ENCODE measurements around the gene ACTC1. TPM values are rescaled to one million over a fixed set of nuclear protein-coding genes. Genes with fewer than 3 reads are reported as not detected.

Gene ACTC1
- polyA plus RNA-seq, 1 donor from 2014 or later, result not detected

GRCh38 chr15:34828145-34828911 is 33.0 kb upstream of the ACTC1 start:
- Histone ChIP-seq H3K27me3 (ENCODE audit: insufficient read depth, low read depth, low read length) (no peaks in the 10 kb centered on the region), H3K9me2 (ENCODE audit: insufficient read depth, low read length) (no peaks in the 10 kb centered on the region), H3K79me2 (replicated peaks; ENCODE audit: insufficient read depth, low read length) (no peaks in the 10 kb centered on the region), H3K4me3 (ENCODE audit: low read length) (no peak overlapping the region), H3K9me3 (ENCODE audit: low read length) (no peaks in the 10 kb centered on the region), H3F3A (ENCODE audit: insufficient read depth, low read length, poor library complexity, severe bottlenecking) (no peaks in the 10 kb centered on the region), H3K9ac (ENCODE audit: low read length) (no peak overlapping the region), H2AFZ (ENCODE audit: low read depth, low read length) (no peak overlapping the region), H3K36me3 (ENCODE audit: insufficient read depth, low read length) (no peaks in the 10 kb centered on the region), H3K27ac (ENCODE audit: low read length) (no peak overlapping the region), H3K4me2 (ENCODE audit: low read length) (no peak overlapping the region), H4K20me1 (ENCODE audit: insufficient read depth) (no peaks in the 10 kb centered on the region)
- TF ChIP-seq POLR2AphosphoS5 (IDR thresholded peaks at IDR 0.05), result no peak
- TF ChIP-seq SMC3 (conservative IDR thresholded peaks at IDR 0.05; ENCODE audit: poor library complexity), result no peak
- no peak for TF ChIP-seq REST (IDR thresholded peaks at IDR 0.05; ENCODE audit: borderline replicate concordance)
- no peak for TF ChIP-seq EP300 (conservative IDR thresholded peaks at IDR 0.05; ENCODE audit: poor library complexity, severe bottlenecking)
- TF ChIP-seq EZH2 (IDR thresholded peaks at IDR 0.05; ENCODE audit: borderline replicate concordance, insufficient read depth, low read length, poor library complexity, severe bottlenecking), result no peak
- no peak for TF ChIP-seq RAD21 (conservative IDR thresholded peaks at IDR 0.05)
- TF ChIP-seq CTCF (IDR thresholded peaks at IDR 0.05; ENCODE audit: poor library complexity, severe bottlenecking), result no peak
- no peak for TF ChIP-seq TAF1 (IDR thresholded peaks at IDR 0.05; ENCODE audit: low read depth)
- no peak for TF ChIP-seq MXI1 (conservative IDR thresholded peaks at IDR 0.05; ENCODE audit: poor library complexity, severe bottlenecking)

- no peak overlapping the region for H3K9ac ChIP-seq (ENCODE audit: low read length)
- H3K4me2 ChIP-seq (ENCODE audit: low read length), result no peak overlapping the region
- no peaks in the 10 kb centered on the region for H4K20me1 ChIP-seq (ENCODE audit: insufficient read depth)
- H3K36me3 ChIP-seq (ENCODE audit: insufficient read depth, low read length), result no peaks in the 10 kb centered on the region
- no peak overlapping the region for H3K4me3 ChIP-seq (ENCODE audit: low read length)
- no peak for TF ChIP-seq RAD21 (conservative IDR thresholded peaks at IDR 0.05)
- TF ChIP-seq REST (IDR thresholded peaks at IDR 0.05; ENCODE audit: borderline replicate concordance), result no peak
- TF ChIP-seq POLR2AphosphoS5 (IDR thresholded peaks at IDR 0.05), result no peak
- TF ChIP-seq SMC3 (conservative IDR thresholded peaks at IDR 0.05; ENCODE audit: poor library complexity), result no peak
- no peak for TF ChIP-seq EP300 (conservative IDR thresholded peaks at IDR 0.05; ENCODE audit: poor library complexity, severe bottlenecking)
- no peak for TF ChIP-seq MXI1 (conservative IDR thresholded peaks at IDR 0.05; ENCODE audit: poor library complexity, severe bottlenecking)
- H3F3A ChIP-seq (ENCODE audit: insufficient read depth, low read length, poor library complexity, severe bottlenecking), result no peaks in the 10 kb centered on the region
- no peaks in the 10 kb centered on the region for H3K9me2 ChIP-seq (ENCODE audit: insufficient read depth, low read length)
- H3K9me3 ChIP-seq (ENCODE audit: low read length), result no peaks in the 10 kb centered on the region
- H3K27ac ChIP-seq (ENCODE audit: low read length), result no peak overlapping the region
- no peaks in the 10 kb centered on the region for H3K27me3 ChIP-seq (ENCODE audit: insufficient read depth, low read depth, low read length)
- no peaks in the 10 kb centered on the region for H3K79me2 ChIP-seq (replicated peaks; ENCODE audit: insufficient read depth, low read length)
- H2AFZ ChIP-seq (ENCODE audit: low read depth, low read length), result no peak overlapping the region
Measured at GRCh38 chr15:34821831-34822230, 26.5 kb upstream of the ACTC1 start.
